ENCODE data around the gene MGAT4B.

The MGAT4B gene

DNA sequence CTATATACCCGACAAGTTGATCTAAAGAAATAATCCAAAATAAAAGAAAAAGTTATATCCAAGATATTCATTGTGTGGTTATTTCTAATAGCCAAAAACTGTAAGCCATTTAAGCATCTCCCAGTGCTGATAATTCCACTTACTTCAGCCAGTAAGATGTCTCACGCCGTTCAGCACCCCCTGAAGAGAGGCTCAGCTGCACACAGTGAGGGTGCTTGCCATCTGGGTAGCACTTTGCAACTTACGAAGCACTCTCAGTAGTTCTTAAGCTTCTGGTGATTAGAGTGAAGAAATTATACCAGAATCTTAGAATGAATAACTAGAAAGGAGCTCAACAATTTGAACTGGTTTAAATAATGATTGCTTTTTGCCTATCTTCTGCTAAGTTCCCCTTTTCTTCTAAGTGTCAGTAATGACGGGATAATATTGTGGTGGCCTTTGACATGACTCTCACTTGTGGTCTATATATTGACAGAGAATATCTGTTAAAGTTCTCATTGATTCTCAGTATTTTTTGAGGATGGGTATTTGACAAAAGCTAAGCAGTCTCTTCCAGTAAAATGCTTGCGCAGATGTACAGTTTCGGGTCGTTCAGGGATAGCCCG, 39.1 kb downstream of the MGAT4B start:
- no peak for DNase-seq

DNA sequence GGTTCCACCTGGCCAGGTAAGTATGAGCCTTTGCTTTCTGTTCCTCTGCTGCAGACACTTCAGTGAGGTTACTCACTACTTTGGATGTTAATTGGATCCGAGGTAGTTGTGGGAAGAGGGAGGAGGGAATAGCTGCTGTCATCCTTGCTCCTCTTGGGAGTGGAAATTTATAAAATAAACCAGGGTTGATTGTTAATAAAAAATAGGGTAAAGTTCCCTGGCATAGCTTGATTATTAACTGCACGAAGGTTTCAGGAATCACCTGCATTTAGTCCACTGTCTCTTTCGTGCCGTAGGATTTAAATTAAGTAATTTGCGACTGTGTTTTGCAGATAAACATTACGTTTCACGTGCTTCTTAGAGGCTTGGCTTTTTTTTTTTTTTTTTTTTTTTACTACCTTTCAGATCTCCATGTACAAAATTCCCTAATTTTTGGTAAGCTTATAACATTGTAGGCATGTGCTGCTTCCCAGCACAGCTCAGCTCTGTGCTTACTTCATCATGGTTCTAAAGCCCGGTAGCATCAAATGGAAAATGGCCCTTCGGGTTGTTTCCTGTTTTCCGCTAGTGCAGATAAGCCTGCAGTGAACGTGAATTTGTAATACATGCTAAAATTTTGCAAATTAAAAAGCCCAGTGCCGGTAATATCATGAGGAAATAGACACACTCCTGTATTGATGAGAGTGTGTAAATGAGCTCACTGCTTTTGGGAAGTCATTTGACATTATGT, 39.8 kb downstream of the MGAT4B start:
- DNase-seq = no peak

DNA sequence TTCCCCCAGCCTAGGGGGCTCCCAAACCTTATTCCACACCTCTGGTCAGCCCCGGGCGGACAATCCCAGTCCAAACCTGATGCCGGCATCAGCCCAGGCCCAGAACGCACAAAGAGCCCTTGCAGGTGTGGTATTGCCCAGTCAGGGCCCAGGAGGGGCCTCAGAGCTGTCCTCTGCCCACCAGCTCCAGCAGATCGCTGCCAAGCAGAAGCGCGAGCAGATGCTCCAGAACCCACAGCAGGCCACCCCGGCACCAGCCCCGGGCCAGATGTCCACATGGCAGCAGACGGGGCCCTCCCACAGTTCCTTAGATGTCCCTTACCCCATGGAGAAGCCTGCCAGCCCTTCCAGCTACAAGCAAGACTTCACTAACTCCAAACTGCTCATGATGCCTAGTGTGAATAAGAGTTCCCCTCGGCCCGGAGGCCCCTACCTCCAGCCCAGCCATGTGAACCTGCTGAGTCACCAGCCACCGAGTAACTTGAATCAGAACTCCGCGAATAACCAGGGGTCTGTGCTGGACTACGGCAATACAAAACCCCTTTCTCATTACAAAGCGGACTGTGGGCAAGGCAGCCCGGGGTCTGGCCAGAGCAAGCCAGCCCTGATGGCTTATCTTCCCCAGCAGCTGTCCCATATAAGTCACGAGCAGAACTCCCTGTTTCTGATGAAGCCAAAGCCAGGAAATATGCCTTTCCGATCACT, 40.5 kb downstream of the MGAT4B start:
- no peak for DNase-seq

DNA sequence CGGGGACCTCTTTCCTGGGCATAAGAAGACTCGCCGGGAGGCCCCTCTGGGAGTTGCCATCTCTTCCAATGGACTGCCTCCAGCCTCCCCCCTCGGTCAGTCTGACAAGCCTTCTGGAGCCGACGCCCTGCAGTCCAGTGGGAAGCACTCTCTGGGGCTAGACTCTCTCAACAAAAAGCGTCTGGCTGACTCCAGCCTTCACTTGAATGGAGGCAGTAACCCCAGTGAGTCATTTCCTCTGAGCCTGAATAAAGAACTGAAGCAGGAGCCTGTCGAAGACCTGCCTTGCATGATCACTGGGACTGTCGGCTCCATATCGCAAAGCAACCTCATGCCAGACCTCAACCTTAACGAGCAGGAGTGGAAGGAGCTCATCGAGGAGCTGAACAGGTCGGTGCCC, 41.3 kb downstream of the MGAT4B start:
- peak; percentile 74 for DNase-seq

DNA sequence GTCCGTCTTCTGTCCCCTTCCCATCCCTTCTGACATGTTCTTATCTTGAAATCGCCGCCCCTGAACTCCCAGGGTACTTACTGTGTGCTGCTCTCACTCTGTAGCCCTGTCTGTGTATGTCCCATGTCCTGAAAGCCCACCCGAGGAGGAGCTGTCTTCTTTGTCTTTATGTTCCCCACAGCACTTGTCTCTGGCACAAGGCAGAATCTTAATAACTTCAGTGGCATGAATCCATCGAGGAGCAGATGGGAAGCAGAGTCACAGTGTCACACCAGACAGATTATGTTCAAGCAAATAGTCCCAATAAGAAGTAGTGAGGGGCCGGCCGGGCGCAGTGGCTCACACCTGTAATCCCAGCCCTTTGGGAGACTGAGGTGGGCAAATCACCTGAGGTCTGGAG, 42.6 kb downstream of the MGAT4B start:
- DNase-seq = no peak

DNA sequence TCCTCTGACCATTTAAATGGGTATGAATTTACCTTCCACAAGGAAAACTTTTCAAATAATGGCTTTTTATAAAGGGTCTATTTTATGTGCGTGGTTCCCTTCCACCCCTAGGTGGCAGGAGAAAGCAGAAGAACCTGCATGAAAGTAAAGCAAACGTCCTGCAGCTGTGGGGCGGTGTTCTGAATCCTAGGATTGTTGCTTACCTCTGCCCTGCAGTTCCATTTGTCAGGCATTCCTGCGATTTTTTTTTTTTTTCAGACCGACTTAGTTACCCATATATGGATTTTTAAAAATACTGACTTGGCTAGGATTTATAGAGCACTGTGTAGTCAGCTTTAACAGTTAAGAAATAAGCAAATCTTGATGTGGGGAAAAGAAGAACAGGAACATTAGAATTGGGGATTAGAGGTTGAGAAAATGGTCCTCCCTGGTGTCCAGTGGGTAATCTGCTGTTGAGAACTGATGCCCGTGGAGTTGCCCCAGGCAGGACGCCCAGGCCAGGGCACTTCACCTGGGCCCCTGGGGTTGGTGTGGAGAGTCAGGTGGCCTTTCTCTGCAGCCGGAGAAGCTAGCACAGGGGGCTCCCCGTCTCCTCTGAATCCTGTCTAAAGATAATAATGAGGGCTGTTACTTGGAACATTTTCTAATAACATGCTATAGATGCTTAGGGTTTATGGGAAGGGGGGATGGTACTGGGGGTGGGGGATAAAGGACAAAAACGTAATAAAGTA, 43.3 kb downstream of the MGAT4B start:
- DNase-seq = peak; percentile 77

DNA sequence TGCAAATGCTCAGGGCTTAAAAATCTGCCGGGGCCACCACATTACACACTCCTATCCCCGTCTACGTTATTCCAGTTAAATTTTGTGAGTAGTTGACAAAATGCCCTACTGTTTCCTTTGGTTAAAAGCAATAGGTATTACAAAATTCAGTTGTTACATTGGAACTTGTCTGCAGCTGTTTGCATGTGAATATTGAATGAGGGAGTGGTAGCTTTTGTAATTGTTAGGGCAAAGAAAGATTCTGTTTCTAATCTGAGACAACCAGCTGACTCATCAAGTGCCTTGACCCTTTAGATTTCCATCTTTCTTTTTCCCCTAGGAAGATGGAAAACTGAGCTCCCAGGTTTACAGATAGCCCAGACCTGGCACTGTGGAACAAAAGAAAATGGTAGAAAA, 43.9 kb downstream of the MGAT4B start:
- DNase-seq = peak; percentile 76

DNA sequence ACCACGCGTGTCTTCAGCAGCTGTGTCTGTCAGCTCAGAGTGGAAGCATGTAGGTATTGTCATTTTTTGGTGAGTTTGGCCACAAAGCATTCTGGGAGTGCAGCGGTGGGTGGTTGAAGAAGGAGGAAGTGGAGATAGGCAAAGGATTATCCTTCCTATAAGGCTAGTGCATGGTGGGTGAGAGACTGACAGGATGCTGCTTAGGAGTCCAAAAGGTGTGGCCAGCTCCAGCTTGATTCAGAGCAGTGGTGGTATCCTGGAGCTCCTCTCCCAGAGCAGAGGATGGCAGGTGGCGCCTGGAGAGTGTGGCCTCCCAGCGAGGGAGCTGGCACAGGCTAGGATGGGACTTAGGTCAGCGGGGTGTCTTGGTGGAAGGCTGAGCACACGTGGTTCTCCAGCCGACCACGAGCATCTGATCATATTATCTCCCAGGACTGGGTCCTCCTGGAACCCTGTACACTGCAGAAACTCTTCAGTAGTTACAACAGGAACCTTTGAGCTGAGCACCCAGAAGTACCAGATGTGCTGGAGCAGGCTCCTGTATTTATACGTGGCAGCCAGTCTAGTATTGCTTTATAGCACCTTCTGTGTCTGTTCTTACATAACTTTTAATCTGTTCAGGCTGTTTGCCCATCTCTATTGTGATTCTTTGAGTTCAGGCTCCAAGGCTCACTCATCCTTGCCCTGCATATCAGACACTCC, 44.4 kb downstream of the MGAT4B start:
- DNase-seq = no peak

DNA sequence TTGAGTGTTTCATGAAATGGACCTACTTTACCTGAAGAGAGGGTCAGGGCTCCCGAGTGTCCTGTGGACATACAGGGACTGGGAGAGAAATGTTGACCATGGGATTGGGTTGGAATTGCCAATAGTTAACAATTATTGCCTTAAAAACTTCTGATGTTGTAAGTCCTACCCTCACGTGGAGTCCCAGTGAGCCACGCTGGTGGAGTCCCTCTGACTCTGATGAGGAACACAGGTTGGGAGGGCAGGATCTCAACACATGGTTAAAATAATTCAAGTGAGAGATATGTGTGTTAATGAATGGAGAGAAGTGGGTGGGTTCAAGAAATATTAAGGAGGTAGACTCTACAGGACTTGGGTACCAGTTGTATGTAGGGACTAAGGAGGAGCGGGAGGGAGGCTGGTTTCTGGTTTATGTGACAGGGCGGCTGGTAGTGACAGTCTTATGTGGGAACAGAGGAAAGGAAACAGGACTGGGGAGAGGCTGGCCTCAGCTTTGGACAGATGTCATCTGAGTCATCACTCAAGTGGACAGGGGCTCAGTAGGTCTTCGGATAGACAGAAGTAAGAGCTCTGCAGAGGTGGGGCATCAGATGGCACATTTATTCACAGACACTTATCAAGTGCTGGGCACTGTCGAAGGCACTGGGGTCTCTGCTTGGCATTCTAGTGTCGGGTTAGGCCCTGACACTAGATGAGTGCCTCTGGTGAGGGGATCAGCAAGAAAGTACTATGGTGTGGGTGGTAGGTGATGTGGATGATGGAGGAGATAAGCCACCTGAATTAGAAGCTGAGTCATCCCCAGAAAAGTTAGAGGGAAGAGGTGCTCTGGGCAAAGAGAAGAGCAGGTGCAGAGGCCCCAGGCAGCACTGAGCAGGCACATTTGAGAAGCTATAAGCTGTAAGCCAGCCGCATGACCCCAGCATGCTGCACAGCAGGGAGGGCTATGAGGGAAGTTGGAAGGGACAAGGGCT, 46.8 kb downstream of the MGAT4B start:
- no peak for DNase-seq

DNA sequence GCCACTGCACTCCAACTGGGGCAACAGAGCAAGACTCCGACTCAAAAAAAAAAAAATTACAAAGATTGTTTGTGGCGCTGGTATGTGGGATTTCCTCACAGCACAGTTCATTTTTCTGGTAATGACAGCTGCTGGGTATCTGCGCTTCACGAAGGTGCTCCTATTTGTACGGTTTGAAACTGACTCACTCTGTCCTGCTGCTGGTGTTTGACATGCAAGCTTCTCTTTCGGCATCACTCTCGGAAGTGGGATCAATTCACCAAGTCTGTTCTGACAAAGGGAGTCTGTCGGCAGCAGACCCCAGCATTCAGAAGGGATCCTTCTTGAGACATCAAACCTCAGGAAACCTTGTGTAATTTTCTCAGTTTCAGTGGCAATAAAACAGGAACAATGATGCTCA, 47.7 kb downstream of the MGAT4B start:
- DNase-seq = no peak

DNA sequence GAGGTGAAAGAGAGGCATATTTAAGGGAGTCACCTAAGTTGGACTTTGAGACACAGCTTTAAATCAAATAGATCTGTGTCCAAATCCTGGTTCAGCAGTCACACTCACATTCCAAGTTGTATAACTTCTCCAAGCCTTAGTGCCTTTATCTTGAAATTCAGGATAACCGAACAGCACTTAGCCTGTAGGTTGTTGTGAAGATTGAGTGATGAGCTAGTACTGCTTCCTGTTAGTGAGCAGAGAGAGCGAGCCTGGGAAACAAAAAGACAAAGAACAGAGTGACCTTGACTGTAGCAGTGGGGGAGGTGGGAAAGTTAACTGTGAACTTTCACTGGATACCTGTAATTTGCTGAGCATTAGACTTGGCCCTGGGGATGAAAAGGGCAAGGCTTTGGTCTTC, 51.6 kb downstream of the MGAT4B start:
- no peak for DNase-seq

DNA sequence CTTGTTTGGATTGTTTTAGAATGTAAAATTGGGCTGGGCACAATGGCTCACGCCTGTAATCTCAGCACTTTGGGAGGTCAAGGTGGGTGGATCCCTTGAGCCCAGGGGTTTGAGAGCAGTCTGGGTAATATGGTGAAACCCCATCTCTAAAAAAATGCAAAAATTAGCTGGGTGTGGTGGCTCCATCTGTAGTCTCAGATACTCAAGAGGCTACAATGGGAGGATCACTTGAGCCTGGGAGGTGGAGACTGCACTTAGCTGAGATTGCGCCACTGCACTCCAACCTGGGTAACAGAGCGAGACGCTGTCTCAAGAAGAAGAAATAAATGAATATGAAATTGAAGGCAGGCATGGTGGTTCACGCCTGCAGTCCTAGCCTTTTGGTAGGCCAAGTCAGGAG, 52.7 kb downstream of the MGAT4B start:
- DNase-seq = no peak

DNA sequence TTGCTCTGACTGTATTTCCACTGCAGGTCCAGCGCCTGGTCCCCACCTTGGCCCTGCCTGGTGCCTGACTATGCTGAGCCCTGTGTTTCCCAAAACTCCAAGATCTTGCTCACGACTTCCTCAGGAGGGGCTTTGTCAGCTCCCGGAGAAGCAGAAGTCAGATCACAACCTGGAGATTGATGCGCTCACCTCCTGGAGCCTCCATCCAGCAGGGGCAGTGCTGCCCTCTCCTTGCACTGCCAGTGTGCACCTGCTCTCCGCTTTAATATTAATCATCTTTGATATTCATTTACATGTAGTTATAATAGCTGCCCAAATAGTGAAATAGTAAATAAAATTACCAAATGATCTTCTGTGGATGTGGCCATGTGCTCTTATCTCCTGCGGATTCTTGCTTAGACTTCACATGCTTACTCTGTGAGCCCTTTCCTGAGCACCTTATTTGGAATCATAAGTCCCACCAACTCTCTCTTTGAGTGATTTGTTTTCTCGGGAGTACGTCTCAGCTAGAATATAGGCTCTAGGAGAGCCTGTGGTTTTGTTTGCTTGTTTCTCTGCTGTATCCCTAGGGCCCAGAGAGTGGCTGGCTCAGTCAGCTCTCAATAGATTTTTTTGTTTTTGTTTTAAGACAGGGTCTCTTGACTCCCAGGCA, 56.7 kb downstream of the MGAT4B start:
- no peak for DNase-seq

DNA sequence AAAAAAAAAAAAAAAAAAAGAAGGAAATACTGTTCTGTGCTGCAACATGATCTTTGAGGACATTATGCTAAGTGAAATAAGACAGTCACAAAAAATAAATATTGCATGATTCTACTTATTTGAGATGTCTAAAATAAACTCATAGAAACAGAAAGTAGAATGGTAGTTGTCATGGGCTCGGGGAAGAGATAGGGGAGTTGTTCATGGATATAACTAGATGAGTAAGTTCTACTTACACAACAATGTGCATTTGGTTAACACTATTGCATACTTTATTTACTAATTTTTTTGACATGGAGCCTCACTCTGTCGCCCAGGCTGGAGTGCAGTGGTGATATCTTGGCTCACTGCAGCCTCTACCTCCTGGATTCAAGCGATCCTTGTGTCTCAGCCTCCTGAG, 58.9 kb downstream of the MGAT4B start:
- DNase-seq = no peak

All from HCEC 1CT (cell line).